Effector memory CD4-positive, alpha-beta T cell (primary cell): ENCODE measurements around the gene RAD51.

ENCODE experiments used
- DNase-seq, 3 donors: peaks; one replicate each; pipeline ENCODE4 v3.0.0-alpha.2; 2020
- H3K27ac ChIP-seq: 2 replicates; pipeline ENCODE4 v1.7.0; 2013; ENCODE audit warnings: mild to moderate bottlenecking, low read length, moderate library complexity; ENCODE audit not compliant: insufficient read depth, poor library complexity, severe bottlenecking
- H3K27me3 ChIP-seq: replicated peaks from 2 replicates; pipeline ENCODE4 v1.7.0; 2013; ENCODE audit warnings: mild to moderate bottlenecking, low read length; ENCODE audit not compliant: insufficient read depth, control insufficient read depth, poor library complexity, severe bottlenecking
- H3K36me3 ChIP-seq: 2 replicates; pipeline ENCODE4 v1.7.0; 2013; ENCODE audit warnings: mild to moderate bottlenecking, low read length, moderate library complexity; ENCODE audit not compliant: control insufficient read depth, insufficient read depth
- H3K4me1 ChIP-seq: 2 replicates; pipeline ENCODE4 v1.7.0; 2013; ENCODE audit warnings: low read length, mild to moderate bottlenecking; ENCODE audit not compliant: control insufficient read depth, insufficient read depth, poor library complexity, severe bottlenecking
- H3K4me3 ChIP-seq: 2 replicates; pipeline ENCODE4 v1.7.0; 2013; ENCODE audit warnings: low read length, low read depth, mild to moderate bottlenecking; ENCODE audit not compliant: insufficient read depth, poor library complexity, severe bottlenecking
- H3K9me3 ChIP-seq: 2 replicates; pipeline ENCODE4 v1.7.0; 2013; ENCODE audit warnings: mild to moderate bottlenecking, low read length, moderate library complexity; ENCODE audit not compliant: control insufficient read depth

The RAD51 gene

DNA sequence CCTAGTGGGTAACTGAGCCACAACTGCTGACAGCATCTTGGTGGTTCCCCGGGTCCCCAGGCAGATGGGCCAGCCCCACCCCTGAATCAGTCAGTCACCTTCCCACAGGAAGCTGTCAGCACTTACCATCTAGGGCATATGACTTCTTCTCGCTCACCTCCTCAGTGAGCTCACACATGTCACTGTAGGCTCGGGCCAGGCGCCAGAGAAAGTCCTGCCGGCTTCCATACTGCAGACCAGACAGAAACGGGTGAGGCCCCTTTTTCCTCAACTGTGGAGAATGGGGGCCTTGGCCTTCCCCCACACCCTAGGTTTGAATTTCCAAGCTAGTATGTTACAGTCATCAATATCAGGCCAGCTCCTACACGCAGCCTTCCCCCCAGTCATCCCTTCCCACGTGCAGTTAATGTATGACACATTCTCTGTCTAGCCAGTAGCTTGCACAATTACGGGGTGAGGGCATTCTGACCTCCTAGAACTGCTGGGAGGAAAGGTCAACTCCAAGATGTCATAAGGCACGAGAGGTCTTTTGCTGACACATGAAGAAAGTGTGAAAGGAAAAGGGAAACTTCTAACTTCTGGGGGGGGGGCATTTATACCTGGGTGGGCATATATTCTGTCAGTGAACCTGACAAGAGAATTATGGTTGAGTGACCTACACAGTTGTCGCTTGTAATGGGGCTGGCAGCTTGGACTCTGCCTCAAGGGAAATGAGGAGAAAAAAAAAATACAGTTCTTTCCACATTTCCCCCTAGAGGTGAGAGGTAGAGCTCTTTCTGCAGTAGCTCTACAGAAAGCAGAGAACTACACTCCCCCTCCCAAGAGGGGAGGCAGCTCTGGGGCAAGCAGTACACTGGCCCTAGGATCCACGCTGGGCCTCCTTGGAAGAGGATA, 49.2 kb downstream of the RAD51 start:
- peaks cover 32% of the 10 kb centered on the region for H3K36me3 ChIP-seq

DNA sequence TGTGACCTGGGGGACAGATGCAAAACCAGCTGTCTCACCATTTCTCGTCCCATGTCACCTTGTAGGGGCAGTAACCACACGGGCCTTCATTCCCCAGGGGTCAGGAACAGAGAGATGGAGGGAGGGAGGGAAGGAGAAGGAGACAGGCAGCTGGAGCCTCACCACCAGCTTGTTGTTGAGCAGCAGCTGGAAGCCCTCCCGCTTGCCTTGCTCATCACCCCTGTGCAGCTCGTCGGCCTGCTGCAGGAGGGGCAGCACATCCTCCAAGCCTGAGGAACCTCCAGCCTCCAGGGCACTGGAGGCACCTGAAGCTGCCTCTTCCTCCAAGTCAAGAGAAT, 49.8 kb downstream of the RAD51 start:
- H3K4me1 ChIP-seq, result peaks cover 11% of the 10 kb centered on the region
- H3K36me3 ChIP-seq, result peaks cover 32% of the 10 kb centered on the region
- H3K27ac ChIP-seq, result peak overlapping the region; percentile 70
- H3K9me3 ChIP-seq, result no peaks in the 10 kb centered on the region
- no peak for DNase-seq
- H3K27me3 ChIP-seq, result no peaks in the 10 kb centered on the region
- no peak overlapping the region for H3K4me3 ChIP-seq

More for the DNA sequence above, 49.2 kb downstream of the RAD51 start:
- H3K27me3 ChIP-seq, result no peaks in the 10 kb centered on the region
- no peaks in the 10 kb centered on the region for H3K9me3 ChIP-seq
- no peak overlapping the region for H3K4me3 ChIP-seq
- peaks cover 11% of the 10 kb centered on the region for H3K4me1 ChIP-seq
- peak; percentile 66 for DNase-seq
- peak overlapping the region; percentile 70 for H3K27ac ChIP-seq

DNA sequence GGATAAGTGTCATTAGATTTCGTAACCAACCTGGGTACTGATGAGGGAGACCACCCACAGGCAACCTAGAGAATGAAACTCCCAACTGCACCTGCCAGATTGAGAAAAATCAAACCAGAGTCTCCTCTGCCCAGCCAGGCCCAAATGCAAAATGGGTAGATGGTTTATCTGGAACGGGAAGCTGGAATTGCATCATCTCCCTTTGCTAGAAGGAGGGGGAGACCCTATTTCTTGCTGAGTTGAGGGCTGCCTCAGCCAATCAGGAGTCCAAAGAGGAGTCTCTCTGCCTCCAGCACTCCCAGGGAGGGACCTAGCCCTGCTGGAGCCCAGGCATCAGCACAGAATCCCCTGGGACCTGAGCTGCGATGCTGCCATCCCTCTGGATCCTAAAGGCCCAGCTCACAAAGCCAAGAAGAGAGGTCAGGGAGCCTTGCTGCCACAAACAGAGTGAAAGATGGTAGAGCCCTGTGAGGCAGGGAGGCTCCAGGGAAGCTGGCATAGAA, 52.0 kb downstream of the RAD51 start:
- no peaks in the 10 kb centered on the region for H3K27me3 ChIP-seq
- H3K9me3 ChIP-seq, result no peaks in the 10 kb centered on the region
- peaks cover 11% of the 10 kb centered on the region for H3K4me1 ChIP-seq
- H3K36me3 ChIP-seq, result peaks cover 41% of the 10 kb centered on the region
- H3K4me3 ChIP-seq, result no peak overlapping the region
- no peak overlapping the region for H3K27ac ChIP-seq
- DNase-seq, result no peak

DNA sequence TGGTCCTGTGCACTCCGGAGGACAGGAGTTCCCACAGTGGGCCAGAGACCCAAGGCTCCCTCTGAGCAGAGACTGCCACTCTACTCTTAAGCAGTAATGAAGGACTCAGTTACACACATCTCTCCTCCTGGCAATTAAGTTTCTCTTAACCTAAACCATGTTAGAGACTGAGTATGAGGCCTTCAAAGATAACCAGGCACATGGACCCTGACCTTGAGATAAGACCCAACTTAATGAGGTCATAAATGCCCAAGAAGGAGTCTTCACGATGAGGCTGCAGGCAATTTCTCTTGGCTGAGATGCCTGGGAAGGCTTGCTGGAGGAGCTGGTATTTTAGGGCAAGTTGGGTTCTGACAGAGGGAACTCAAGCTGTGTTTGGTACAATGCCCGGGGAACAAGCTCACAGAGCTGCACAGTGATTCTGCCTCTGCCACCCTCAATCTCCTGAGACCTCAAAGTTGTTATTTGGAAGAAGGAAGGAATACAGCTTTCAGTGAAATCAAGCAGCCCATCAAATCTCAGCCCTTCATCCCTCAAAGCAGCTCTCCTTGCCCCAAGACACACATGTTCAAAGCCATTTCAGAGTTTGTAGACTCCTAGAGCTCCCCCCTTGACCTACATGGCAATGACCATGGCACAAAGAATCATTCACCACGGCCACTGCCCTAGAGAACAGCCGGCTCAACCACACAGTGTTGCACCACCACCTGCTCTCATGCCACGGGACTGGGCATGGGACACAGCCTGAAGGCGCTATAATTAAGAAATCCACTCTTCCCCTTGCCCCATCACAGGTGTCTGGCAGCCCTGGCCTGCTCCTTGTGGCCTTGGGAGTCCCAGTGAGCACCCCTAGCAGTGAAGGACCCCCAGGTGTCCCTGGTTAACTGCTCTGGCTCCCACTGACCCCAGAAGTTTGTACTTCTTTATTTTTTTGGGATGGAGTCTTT, 53.0 kb downstream of the RAD51 start:
- Histone ChIP-seq H3K36me3 (peaks cover 42% of the 10 kb centered on the region), H3K27me3 (no peaks in the 10 kb centered on the region), H3K4me3 (no peak overlapping the region), H3K27ac (no peak overlapping the region), H3K4me1 (peaks cover 11% of the 10 kb centered on the region), H3K9me3 (no peaks in the 10 kb centered on the region)
- no peak for DNase-seq

- Histone ChIP-seq H3K9me3 (no peaks in the 10 kb centered on the region), H3K36me3 (peaks cover 42% of the 10 kb centered on the region), H3K4me1 (peaks cover 7% of the 10 kb centered on the region), H3K4me3 (no peak overlapping the region), H3K27me3 (no peaks in the 10 kb centered on the region), H3K27ac (no peak overlapping the region)
- DNase-seq, result no peak
These were observed 54.2 kb downstream of the RAD51 start for GRCh38 chr15:40749151-40749630.

DNA sequence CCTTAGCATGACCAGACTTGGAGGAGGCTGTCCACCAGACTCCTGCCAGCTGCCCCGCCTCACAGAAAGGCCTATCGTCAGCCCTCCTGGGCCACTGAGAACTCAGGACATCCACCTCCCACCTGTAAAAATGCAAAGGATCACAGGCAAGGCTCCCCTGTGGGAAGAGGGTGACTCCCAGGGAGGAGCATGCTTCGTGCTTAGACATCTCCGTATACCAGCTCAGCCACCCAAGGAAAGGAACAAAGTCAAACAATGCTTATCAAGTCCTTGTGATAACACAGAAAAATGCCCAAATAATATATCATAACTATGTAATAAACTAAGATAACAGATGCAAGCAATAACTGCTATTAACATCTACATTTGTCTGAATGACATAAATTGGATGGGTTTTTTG, 55.9 kb downstream of the RAD51 start:
- Histone ChIP-seq H3K27ac (no peak overlapping the region), H3K4me1 (peaks cover 9% of the 10 kb centered on the region), H3K27me3 (no peaks in the 10 kb centered on the region), H3K9me3 (no peaks in the 10 kb centered on the region), H3K36me3 (peaks cover 34% of the 10 kb centered on the region), H3K4me3 (no peak overlapping the region)
- DNase-seq, result no peak

GRCh38 chr15:40751745-40752144, 56.8 kb downstream of the RAD51 start:
- Histone ChIP-seq H3K27ac (no peak overlapping the region), H3K36me3 (peaks cover 34% of the 10 kb centered on the region), H3K27me3 (no peaks in the 10 kb centered on the region), H3K9me3 (no peaks in the 10 kb centered on the region), H3K4me3 (no peak overlapping the region), H3K4me1 (peaks cover 9% of the 10 kb centered on the region)
- DNase-seq, result no peak

GRCh38 chr15:40754574-40754882, 59.6 kb downstream of the RAD51 start:
- H3K27ac ChIP-seq, result peak overlapping the region; percentile 76
- no peaks in the 10 kb centered on the region for H3K27me3 ChIP-seq
- H3K9me3 ChIP-seq, result no peaks in the 10 kb centered on the region
- H3K36me3 ChIP-seq, result peaks cover 22% of the 10 kb centered on the region
- H3K4me1 ChIP-seq, result peaks cover 9% of the 10 kb centered on the region
- H3K4me3 ChIP-seq, result peak overlapping the region; percentile 92
- DNase-seq, result peak in 1 of 3 donors; percentile 18

- H3K27me3 ChIP-seq, result no peaks in the 10 kb centered on the region
- DNase-seq, result peak; percentile 87 to 90 (median 88)
These were observed 60.2 kb downstream of the RAD51 start, which contains the start of gene RMDN3 for GRCh38 chr15:40754883-40755811. RMDN3 (minus strand) TSS chr15:40755254; CDS start chr15:40754783, 471 bp downstream.

More at GRCh38 chr15:40754883-40755811, 60.2 kb downstream of the RAD51 start, which contains the start of gene RMDN3:
- H3K4me3 ChIP-seq, result peak within 1 kb of the TSS; percentile 92
- H3K4me1 ChIP-seq, result peaks cover 9% of the 10 kb centered on the region
- no peaks in the 10 kb centered on the region for H3K9me3 ChIP-seq
- peaks cover 18% of the 10 kb centered on the region for H3K36me3 ChIP-seq
- H3K27ac ChIP-seq, result peak within 1 kb of the TSS; percentile 76
